Stimulated activated CD4-positive, alpha-beta T cell treated with anti-CD3 and anti-CD28 coated beads, Interleukin-1b, Interleukin-23, amount 100 ng/mL, for 24 hours (primary cell): ENCODE results near the gene SMIM1.
A peak's percentile ranks its signal among the peaks of the same experiment; 100 is the strongest.
"Not testable (repeated sequence)": the region's sequence is repeated elsewhere in the genome, so short reads cannot be mapped to it uniquely, and the experiment has no call there.

Experiments used
- DNase-seq, 4 experiments: peaks; one replicate each; pipeline ENCODE4 v3.0.0-alpha.2; 2020; ENCODE audit warnings: low read depth in 4 of 4, low spot score in 1 of 4

Gene SMIM1

DNA sequence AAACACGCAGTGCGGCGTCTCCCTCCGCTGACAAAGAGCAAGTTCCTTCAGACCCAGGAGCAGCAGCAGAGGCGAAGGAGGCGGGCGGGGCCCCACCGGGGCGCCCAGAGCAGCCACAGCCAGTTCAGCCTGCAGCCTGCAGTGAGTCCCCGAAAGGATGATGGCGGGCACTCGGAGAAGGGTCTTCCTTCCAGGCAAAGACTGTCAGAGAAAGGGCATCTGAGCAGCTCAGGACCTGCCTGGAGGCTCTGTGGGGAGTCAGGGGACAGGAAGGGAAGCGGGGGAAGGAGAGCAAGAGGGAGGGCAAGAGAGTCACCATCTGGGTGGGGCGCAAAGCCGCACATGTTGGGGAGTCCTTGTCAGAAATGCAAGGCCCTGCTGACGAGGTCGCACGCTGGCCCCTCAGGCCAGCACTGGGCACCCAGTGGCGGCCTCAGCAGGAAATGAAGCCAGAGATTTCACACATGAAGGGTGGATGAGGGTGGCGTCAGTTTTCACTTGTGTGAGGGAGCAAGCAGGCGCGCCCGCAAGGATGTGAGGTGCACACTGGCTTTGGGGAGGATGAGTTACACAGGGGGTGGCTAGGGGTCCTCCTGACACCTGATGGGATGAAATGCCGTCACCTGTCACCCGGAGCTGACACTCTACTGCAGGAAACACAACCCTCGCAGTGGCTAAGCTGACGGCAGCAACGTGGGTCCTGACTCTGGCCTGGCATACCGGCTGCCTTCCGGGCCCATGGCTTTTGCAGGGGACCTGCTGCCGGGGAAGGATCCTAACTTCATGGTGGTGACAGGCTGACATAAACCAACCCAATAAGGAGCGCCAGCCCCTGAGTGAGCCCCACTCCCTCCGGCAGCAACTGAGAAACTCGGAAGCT, 17.1 kb downstream of the SMIM1 start:
- DNase-seq, result no peak

DNA sequence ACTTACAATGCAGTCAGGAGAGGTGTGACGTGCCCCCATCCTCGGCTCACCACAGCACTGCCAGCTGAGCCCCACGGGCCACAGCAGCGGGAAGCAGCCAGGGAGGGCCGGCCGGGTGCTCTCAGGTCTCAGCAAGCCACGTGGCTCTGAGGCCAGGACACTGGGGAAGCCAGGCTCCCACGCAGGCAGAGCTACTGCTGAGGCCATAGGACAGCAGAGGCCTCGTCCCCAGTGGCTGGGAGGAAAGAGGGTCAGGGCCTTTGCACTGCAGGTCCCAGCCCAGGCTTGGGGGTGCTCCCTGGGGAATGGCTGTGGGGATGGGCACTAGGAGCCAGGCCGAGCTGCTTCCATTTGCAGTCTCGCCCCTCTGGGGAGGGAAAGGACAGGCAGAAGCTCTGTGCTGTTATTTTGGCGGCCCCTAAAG, 18.0 kb downstream of the SMIM1 start:
- no peak for DNase-seq

DNA sequence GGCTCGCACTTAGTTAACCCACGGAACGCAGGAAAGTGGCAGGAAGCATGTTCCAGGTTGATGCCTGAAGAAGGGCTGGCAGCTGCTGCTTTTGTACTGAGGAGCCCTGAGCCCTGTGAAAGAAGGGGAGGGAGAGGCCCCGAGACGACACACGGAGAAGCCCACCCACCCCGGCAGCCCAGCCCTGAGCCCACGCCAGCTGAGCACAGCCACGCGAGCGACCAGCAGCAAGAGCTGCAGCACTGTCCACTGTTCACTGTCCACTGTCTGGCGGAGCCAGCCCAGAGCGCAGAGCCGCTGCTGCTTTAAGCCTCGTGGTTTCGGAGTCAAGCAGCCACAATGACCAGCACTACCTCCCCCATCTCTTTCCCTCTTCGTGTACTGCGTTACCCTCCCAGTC, 18.4 kb downstream of the SMIM1 start:
- no peak for DNase-seq

DNA sequence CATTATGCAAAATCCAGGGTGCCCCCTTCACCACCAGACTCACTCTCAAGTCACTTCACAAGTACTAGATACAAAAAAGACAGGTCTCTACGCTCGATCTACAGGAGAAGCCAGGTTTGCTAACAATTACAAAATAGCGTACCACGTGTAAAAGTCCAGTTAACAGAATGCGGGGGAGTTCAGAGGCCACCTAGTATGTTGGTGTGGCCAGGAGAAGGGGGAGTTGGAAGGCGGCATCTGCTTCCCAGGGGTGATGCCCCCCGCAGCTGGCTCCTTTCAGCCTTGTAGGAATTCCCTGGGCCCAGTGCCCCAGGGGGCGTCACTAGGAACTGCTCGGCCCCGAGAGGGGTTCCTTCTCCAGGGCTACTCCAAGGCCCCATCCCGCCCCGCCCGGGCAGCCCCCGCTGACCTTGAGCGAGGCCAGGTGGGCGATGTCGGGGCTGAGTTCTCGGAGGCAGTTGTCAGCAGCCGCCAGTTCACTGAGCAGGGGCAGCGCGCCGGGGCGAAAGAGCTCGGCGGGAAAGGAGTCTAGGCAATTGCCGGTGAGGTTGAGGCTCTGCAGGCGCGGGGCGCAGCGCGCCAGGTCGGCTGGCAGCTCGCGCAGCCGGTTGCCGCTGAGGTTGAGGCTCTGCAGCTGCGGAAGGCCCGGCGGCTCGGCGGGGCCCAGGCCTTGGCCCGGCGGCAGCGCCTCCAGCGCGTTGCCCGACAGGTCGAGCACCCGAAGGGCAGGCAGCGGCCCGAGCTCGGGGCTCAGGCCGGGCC, 23.1 kb downstream of the SMIM1 start:
- no peak for DNase-seq

DNA sequence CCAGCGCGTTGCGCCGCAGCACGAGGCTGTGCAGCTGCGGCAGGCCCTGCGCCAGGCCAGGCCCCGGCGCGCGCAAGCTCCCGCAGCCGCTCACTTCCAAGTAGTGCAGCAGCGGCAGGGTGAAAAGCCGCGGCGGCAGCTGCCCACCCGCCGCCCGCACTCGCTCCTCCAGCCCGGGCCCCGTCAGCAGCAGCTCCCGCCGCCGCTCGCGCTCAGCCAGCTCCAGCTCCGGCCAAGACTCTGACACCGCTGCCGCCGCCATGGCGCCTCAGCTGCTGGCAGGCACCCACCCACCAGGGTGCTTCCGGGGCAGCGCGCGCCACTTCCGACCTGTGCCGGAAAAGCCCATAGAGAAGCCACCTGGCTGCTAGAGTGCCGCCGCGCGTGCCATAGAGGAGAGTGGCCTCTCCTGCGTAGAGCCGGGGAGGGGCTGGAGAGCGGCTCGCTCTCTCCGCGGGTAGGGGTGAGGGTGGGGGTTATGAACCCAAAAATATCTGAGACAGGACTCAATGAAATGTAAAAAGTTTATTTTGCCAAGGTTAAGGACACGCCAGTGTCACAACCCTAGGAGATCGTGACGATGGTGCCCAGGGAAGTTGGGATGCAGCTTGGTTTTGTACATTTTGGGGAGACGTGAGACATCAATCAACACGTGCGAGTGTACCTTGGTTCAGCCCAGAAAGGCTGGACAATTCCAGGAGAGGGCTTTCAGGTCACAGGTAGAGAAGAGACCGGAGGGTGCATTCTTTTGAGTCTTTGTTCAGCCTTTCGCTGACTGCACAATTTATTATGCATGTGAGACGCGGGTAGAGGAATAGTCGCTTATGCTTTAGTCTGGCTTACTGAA, 23.9 kb downstream of the SMIM1 start, which contains the start of gene LRRC47:
Gene LRRC47, minus strand, starts transcription at position 284 of the 847 bp plus-strand sequence. Its CDS starts 22 bp downstream, at position 262.
- peak; percentile 81 to 95 (median 88) for DNase-seq

DNA sequence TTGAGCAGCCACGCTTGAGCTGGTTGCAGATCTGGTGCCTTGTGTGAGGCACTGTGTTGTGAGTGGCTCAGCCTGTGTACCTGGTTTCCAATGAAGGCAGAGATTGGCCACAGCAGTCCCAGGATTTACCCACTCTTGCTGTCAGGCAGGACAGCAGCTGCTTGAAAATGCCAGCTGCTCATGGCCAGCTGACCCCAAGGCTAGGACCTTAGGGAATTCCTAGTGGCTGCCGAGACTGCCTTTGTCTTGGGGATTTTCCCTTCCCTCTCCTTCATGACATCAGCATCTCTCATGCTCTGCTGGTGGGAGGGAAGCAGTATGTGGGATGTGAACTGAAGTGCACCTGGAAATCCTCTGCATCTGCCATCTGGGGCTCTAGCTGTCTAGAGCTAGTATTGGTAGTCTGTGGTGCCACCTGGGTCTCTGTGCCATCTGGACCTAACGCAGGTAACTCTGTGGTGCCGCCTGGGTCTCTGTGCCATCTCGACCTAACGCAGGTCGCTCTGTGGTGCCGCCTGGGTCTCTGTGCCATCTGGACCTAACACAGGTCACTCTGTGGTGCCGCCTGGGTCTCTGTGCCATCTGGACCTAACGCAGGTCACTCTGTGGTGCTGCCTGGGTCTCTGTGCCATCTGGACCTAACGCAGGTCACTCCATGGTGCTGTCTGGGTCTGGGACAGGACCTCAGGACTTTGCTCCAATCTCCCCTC, 27.6 kb downstream of the SMIM1 start:
- DNase-seq, result no peak

DNA sequence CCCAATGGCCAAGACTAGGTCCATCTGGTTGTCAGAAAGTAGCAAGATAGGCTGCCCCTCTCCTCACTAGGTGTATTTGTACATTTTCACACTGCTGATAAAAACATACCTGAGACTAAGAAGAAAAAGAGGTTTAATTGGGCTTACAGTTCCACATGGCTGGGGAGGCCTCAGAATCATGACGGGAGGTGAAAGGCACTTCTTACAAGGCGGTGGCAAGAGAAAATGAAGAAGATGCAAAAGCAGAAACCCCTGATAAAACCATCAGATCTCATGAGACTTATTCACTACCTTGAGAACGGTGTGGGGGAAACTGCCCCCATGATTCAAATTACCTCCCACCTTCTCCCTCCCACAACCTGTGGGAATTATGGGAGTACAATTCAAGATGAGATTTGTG, 28.2 kb downstream of the SMIM1 start:
- DNase-seq, result not testable (repeated sequence)

DNA sequence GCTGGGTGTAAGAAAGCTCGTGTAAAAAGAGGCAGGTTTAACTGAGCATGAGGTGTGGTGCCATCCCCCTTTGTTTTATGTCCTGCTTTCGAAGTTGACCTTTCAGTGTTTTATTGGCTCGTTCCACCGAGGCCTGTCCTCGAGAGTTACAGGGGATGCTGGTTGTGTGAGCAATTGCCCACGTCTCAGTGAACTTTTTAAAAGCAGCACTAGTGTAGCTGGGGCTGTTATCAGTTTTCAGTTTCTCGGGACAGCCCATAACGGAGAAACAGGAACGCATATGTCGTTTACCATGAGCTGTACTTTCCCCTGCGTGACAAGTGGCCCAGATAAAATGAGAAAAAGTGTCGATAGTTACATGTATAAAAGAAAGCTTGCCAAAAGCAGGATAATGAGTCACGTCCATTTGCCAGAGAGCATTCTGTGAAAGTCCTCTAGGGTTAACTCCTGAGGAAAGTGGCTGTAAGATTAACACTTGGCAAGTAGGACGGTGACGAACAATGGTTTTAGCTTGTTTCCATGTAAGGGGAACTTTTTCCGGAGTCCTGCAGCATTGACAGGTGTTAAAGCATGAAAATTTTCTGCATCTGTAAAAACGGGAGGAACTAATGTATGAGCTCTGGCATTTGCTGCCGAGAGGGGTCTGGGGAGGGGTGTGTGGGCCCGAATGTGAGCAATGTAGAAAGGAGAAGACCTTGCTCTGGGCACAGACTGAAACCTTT, 31.5 kb downstream of the SMIM1 start:
- no peak for DNase-seq

DNA sequence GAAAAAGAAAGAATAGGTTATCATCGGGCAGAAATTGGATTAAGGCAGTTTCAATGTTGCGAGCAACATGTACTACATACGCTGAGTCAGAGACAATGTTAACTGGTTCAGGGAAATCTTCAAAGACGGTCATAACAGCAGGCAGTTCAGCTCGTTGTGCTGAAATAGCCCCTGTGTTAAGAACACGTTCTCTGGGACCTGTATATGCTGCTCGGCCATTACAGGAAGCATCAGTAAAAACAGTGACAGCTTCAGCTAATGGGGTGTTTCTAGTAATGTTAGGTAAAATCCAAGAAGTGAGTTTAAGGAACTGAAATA, 32.0 kb downstream of the SMIM1 start:
- DNase-seq, result not testable (repeated sequence)

DNA sequence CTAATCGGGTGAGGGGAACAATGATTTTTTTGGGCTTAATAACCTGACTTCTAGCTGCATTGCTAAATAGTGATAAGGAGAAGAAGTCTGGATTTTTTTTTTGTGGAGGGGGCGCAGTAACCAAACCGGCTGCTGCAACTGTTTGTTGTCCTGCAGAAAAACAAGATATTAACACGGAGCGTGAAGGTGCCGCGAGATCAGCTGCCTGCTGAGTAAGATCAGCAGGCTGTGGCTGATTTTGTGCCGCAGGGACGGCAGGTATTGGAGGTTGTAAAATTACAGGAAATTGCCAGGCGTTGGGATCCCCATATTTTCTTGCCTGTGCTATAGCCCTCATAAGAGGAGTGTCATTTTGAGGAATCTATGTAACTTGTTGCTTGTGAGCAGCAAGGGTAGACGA, 32.5 kb downstream of the SMIM1 start:
- no peak for DNase-seq

DNA sequence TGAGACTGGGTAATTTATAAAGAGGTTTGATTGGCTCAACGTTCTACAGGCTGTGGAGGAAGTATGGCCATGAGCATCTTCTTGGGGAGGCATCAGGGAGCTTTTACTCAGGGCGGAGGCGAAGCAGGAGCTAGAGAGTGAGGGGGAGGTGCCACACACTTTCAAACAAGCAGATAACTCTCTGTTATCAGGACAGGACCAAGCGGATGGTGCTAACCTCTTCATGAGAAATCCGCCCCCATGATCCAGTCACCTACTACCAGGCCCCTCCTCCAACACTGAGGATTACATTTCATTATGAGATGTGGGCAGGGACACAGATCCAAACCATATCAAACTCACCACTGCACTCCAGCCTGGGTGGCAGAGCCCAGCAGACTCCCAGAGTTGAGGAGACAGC, 35.2 kb downstream of the SMIM1 start:
- no peak for DNase-seq

DNA sequence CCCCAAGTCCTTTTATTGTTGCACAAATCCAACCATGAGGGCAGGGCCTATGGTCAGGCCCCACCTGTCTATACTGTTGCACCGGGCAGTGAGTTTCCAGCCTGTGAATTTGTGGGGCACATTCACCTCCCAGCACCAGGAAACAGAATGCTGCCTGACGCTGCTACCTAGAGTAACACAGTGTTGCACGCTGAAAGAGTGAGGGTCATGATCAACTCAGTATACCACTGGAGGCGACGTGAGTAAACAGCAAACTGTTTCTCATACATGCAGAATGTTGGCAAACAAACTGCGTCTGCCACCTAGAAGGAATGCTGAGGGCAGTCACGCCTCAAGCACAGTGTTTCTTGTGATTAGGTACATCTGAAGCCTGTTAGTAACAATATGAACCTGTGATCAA, 37.1 kb downstream of the SMIM1 start:
- no peak for DNase-seq

DNA sequence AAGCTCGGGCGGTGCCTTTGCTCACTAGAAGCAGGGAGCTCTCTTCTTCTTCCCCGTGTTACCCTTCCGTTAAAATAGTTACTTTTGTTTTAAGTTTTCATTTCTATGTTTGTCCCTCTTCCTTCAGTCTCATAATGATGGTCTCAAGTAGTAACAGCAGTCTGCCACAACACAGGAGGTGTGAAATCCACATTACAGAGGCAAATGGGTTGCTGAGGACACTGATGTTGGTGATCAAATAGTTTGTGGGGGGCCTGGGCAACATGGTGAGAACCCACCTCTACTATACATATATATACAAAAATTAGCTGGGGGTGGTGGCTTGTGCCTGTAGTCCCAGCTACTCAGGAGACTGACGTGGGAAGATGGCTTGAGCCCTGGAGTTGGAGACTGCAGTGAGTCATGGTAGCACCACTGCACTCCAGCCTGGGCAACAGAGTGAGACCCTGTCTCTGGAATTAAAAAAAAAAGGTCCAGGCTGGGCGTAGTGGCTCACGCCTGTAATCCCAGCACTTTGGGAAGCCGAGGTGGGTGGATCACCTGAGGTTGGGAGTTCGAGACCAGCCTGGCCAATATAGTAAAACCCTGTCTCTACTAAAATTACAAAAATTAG, 37.7 kb downstream of the SMIM1 start:
- DNase-seq, result not testable (repeated sequence)

DNA sequence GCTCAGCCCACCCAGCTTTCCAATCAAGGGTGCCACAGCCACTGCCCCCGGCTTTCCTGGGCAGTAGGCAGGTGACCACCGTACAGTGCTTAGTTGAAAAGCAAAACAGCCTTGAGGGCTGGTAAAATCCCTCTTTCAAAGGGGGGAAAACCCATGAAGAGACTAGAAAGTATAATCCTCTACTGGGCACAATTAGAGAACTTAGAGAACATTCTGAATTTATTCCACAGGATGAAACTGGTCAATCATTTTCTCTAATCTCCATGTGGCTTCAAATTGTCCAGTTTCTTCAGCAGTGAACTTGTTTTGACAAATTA, 39.0 kb downstream of the SMIM1 start:
- no peak for DNase-seq

DNA sequence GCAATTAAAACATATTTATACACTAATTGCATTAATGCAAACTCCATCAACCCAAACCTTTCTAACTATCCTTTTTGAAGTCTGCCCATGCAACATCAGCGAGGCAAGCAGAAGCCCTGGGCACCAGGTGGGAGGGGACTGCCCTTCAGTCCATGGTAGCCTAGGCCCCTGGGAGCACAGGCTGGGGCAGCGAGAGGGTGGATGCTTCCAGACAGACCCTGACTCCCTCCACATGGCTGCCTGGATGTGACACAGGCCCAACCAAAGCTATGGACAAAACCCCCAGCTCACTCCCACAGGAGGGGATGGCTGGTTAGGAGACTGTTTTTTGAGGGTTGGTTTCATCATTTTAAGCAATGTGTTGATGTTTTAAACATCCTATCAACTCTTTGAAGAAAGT, 41.5 kb downstream of the SMIM1 start:
- no peak for DNase-seq

DNA sequence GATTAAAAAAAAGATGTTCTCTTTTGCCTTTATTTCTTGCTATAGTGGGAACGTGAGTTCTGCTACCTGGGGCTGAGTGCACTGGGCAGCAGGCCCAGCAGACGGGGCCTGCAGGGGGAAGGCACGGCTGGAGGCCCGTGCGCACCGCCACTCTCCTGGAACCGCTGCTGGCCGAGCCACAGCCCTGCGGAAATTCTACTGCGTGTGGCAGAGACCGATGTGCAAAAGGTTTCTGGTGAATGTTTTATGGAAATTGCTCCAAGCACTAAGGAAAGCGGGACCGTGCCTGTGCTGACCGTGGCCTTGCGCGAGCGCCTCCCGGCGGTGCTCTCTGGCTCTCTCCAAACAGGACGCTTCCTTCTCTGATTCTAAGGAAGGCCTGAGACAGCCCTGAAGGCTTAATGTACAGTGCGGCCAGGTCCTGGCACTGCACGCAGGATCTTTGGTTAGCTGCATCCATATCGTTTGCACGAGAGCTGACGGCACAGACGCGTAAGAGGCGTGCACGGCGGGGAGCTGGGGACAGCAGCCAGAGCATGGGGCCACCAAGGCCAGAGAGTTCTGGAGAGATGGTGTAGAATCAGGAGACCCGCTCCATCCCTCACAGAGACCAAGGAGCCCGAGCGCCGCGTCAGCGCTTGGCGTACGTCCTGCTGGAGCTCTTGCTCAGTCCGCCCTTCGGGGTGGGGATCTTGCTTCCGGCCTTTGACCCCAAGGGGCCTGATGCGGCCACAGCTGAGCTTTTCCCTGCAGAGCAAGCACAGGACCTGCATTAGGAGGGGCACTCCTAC, 42.4 kb downstream of the SMIM1 start:
- no peak for DNase-seq

DNA sequence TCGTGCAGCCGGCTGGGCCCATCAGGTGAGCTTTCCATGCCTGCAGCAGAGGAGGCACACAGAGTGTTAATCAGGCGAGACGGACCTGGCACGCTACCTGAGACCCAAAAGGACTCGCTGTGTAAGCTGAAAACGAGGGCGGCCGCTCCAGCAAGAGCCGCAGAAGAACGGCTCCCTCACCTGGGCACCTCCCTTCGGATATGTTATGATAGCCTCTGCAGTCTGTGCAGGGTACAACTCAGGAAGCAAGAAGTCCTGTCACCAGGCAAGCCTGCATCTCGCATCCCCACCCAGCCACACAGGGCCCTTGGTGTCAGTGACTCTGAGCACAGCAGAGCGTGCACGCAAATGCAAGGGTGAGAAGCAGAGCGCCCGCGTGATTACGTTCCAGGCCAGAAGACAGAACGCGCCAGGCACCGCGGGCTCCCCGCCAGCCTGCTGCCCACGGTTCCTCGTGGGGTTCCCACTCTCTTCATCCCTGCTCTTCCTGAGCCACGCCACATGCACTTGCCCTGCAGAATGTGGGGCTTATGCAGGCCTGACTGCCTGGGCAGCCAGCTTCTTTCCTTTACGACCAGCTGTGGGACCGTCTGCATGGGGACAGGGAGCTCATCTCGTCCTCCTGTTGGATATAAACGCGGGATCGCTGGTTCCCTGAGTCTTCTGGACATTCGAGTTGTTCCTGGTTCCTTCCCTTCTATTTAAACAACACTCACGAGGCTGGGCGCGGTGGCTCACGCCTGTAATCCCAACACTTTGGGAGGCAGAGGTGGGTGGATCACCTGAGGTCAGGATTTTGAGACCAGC, 44.0 kb downstream of the SMIM1 start:
- DNase-seq, result no peak

DNA sequence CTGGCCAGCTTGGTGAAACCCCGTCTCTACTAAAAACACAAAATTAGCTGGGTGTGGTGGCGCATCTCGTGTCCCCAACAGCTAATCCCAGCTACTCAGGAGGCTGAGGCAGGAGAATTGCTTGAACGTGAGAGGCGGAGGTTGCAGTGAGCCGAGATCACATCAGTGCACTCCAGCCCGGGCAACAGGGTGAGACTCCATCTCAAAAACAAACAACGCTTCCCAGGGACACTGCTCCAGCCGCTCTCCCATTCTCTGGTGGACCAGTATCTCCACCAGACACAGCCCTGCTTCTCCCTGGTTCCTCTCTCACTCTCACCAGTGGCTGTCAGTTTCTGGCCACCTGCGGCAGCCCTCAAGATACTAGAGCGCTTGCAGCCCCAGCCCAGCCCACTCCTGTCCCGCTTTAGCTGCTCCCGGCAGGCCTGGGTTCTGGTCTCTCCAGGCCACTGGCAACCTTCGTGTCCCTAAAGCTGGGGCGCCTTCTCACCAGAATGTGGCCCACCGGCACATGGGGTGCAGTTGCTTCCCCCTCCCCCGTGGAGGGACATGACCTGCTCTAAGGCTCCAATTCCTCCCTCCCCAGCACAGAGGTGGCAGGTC, 44.7 kb downstream of the SMIM1 start:
- DNase-seq, result no peak
